ENCODE data around the gene LHPP.

The LHPP gene

GRCh38 chr10:124496620-124497019 lies 35.0 kb downstream of the LHPP start:
- no peak for DNase-seq (ENCODE audit: low read depth)

GRCh38 chr10:124497196-124497881 lies 35.7 kb downstream of the LHPP start:
- no peak for DNase-seq (ENCODE audit: low read depth)

GRCh38 chr10:124498056-124498455 lies 36.4 kb downstream of the LHPP start:
- no peak for DNase-seq (ENCODE audit: low read depth)

DNA sequence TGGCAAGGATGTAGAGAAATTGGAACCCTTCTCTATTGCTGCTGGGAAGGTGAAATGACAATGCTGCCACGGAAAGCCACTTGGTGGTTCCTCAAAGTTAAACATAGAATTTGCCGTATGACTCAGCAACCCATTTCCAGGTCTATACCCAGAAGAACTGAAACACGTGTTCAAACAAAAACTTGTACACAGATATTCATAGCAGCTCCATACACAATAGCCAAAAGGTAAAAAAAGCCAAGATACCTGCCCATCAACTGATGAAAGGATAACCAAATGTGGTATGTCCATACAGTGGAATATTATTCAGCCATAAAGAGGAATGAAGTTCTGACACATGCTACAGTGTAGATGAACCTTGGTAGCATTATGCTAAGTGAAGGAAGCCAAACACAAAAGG lies 39.1 kb downstream of the LHPP start:
- no peak for DNase-seq (ENCODE audit: low read depth)

- DNase-seq (ENCODE audit: low read depth) = no peak
Observed at GRCh38 chr10:124504711-124505110, 43.1 kb downstream of the LHPP start.

DNA sequence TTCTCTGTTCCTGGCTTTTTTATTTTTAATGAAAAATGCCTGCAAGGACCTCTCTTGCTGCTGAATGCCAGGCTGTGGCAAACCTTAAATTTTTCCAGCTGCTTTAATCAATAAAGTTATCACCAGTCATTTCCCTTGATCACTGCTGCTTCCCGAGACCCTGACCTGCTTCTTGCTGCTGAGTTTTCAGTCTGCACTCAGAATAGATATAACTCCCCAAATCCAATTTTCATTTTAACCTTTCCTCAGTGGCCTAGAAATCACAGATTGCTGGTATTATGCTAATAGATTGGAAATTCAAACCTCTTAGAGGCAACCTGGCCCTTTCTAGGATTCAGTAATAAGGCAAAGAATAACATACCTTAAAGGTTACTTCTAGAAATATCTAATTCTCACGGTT lies 43.7 kb downstream of the LHPP start:
- DNase-seq (ENCODE audit: low read depth) = no peak

DNA sequence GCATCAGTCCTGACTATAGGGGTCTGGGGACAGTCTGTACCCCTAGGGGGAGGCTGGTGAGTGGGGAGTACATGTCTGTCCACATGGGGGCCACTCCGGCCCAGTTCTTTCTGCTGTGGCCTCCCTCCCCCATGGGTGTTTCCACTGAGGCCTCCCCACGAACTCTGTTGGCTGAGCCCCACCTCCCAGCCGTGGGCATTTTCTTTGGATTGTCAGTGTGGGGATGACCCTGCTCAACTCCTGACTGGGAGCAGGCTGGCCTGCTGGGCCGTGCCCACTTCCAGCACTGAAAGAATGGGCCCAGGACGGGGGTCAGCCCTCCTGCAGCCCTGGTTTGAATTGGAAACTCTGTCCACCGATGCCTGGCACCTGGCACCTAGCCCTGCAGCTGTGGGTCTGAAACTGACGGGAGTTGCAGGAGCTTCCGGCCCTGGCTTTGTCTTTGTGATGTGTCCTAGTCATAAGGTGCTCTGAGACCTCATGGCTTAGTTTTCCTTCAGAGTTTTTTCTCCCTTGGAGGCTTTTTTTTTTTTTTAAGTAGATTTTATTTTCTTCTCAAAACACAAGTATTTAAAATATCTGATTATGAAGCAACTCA lies 46.5 kb downstream of the LHPP start:
- DNase-seq (ENCODE audit: low read depth) = no peak

DNA sequence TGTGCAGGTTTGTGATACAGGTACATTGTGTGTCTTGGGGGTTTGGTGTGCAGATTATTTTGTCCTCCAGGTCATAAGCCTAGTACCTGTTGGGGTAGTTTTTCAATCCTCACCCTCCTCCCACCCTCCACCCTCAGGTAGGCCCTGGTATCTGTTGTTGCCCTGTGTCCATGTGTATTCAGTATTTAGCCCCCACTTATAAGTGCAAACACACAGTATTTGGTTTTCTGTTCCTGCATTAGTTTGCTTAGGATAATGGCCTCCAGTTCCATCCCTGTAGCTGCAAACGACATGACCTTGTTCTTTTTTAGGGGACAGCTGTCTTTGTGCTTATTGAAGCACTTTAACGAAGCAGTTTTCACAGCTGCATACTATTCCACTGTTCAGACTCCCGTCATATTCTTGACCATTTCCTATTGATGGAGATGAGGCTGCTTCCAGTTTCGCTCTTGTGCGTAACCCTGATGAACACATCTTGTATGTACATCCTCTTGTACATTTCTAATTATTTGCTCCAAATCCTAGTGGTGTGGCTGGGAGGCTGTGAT lies 47.4 kb downstream of the LHPP start:
- no peak for DNase-seq (ENCODE audit: low read depth)

- no peak for DNase-seq (ENCODE audit: low read depth)
Observed at GRCh38 chr10:124509880-124510632, 48.4 kb downstream of the LHPP start.

DNA sequence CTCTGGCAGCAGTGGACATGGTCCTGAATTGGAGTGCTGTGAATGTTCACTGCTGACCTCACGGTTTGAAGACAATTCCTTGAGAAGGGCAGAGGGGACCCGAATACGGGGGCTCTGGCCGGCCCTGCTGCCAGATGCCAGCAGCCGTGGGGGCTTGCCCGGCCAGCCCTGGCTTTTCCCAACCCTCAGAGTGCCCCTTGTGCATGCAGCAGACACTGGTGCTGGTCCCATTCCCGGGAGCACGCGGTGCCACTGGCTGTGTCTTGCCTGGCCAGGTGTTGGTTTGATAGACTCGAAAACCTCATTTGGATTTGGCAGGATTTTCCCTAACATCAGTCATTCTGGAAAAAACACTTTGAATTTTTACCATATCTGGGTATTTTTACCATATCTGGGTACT lies 49.1 kb downstream of the LHPP start:
- no peak for DNase-seq (ENCODE audit: low read depth)

GRCh38 chr10:124511205-124512039 lies 49.8 kb downstream of the LHPP start:
- no peak for DNase-seq (ENCODE audit: low read depth)

- DNase-seq (ENCODE audit: low read depth) = no peak
Observed at GRCh38 chr10:124512040-124512428, 50.4 kb downstream of the LHPP start.

GRCh38 chr10:124512600-124512999 lies 51.0 kb downstream of the LHPP start:
- DNase-seq (ENCODE audit: low read depth) = no peak

DNA sequence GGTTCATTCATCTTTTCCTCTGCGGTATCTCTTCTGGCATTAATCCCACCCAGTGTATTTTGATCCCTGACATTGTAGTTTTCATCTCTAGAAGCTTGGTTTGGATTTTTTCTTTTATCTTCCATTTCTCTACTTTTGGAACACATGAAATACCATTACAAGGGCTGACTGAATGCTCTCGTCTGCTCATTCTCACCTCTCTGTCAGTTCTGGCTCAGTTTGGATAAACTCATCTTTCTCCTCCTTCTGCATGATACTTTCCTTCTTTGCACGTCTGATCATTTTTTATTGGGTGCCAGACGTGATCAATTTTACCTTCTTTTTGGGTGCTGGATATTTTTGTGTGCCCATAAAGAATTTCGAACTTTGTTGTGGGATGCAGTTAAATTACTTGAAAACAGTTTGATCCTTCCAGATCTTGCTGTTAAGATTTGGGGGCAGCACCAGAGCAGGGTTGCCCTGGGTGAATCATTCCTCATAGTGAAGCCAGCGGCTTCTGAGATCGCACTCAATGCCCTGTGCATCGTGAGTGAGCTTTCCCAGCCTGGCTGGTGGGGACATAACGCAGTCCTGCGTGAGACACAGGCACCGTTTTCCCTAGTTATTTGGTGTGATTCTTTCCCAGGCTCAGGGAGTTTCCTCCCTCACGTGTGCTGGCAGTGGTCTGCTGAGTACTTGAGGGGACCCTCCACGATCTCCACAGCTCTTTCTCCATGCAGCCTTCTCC lies 53.8 kb downstream of the LHPP start:
- no peak for DNase-seq (ENCODE audit: low read depth)

DNA sequence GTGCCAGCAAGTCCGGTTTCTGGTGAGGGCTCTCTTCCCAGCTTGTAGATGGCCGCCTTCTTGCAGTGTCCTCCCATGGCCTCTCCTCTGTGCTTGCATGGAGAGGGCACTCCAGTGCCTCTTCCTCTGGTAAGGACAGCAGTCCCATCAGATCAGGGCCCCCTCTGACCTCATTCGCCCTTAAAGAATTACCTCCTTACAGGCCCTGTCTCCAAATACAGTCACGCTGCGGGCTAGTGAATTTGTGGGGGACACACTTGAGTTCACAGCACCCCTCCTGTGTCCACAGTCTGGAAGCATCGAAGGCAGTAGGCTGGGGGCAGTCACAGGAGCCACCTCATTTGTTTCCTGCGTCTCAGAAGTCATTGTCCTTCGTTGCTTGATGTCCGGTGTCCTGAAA lies 54.6 kb downstream of the LHPP start:
- DNase-seq (ENCODE audit: low read depth) = no peak

GRCh38 chr10:124516746-124517397 lies 55.2 kb downstream of the LHPP start:
- DNase-seq (ENCODE audit: low read depth) = no peak

DNA sequence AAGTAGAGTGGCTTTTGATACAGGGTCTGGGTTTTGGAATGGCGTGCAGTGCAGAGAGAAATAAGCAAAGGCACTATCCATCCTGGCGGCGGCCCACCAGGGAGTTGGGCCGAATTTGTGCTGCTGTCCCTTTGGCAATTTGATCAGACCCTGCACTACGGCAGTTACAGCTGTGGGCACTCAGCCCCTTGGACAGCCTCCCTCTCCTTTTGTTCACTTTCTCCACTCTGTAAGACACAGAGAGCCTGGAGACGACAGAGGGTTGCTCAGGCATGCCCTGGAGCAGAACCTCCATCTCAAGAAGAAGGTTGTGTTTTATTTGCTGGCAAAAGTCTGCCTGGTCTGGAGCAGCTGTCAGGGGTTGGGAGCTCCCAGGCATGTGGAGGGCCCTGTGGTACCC lies 55.8 kb downstream of the LHPP start:
- no peak for DNase-seq (ENCODE audit: low read depth)

GRCh38 chr10:124517931-124518330 lies 56.3 kb downstream of the LHPP start:
- DNase-seq (ENCODE audit: low read depth) = no peak

DNA sequence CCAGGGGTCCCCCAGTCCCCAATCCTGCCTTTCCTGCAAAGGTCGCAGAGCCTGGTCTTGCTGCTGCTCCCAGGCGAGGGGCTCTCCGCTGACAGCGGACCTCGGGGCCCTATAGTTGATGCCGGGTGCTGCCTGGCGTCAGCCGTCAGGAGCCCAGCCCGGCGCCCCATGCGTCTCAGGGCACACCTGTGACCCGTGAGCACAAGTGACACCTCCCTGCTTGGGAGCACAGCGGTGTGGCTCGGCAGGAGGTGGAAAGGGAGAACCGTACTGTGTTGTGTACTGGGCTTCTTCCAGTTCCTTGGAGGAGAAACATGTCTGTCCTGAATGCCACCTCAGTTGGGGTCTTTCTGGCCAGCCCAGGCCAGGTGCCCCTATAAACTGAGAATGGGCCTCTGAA lies 56.7 kb downstream of the LHPP start:
- DNase-seq (ENCODE audit: low read depth) = no peak

DNA sequence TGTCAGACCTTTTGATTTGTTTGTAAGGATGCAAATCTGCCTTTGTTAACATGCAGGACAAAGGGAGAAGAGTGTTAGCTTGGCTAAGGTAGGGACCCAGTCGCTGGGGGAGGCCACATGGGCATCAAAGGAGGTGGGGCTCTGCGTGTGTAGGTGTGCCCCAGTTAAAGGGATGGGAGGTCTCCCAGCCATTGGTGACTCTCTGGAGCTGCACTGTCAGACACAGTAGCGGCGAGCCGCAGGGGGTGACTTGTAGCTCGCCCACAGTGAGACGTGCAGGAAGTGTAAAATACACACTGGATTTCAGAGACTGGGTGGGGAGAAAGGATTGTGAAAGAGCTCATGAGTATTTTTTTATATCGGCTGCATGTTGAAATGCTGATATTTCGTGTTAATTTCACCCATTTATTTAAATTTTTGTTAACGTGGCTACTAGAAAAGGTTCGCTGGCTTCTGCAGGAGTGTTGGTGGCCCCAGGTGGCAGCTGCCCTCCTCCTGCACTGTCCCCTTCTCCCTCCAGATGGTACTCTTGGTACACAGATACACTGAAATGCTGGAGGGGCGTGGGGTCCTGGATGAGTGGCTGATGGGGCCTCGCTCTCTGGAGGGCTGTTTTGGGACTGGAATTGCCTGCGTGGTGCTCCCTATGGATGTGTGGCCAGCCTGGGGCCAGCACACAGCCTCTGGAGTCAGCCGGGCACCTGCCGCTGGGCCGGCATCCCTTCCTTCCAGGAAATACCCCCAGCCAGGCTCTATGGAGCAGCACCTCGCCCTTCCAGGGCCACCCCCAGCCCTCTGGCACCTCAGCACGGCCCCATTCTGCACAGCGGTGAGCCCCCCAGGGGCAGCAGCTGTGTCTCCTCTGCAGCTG lies 59.2 kb downstream of the LHPP start:
- no peak for DNase-seq (ENCODE audit: low read depth)
